PC-3 (cell line): Measurements from ENCODE around the gene PTPN1. TPM values are rescaled to one million over a fixed set of nuclear protein-coding genes. Genes with fewer than 3 reads are reported as not detected.

Experiments
- ATAC-seq: fragments of 200-7000 bp; cut with Tn5 transposase; 2 replicates; pipeline ENCODE4 v1.9.1; 2020; ENCODE audit warnings: mild to moderate bottlenecking, moderate library complexity
- BruUV-seq: library from RNA; stranded (reverse); fragments of 400-500 nt; replicated peaks from 2 replicates; lab custom pipeline; 2021; lab: Mats Ljungman, UMichigan
- CTCF ChIA-PET: fragments of 300-600 bp; sonication (Branson Sonifier 250); formaldehyde crosslinking; loops from one replicate; lab custom pipeline; 2022; ENCODE audit warnings: antibody characterized with exemption; lab: Charles Lee
- POLR2A ChIA-PET: fragments of 300-600 bp; sonication (Branson Sonifier 250); formaldehyde crosslinking; loops from one replicate; lab custom pipeline; 2022; ENCODE audit warnings: antibody characterized with exemption; ENCODE audit not compliant: unreplicated experiment; lab: Charles Lee
- DNase-seq: peaks from one replicate; pipeline ENCODE4 v3.0.0-alpha.2; 2015
- H2AFZ ChIP-seq: fragments of 300-600 bp; sonication (generic); 2 replicates; pipeline ENCODE4 v1.6.0; 2016; ENCODE audit warnings: antibody characterized with exemption, low read length
- H3F3A ChIP-seq: fragments of 300-600 bp; sonication (generic); one replicate; pipeline ENCODE4 v1.6.0; 2017; ENCODE audit warnings: antibody characterized with exemption, low read length, control low read depth, mild to moderate bottlenecking; ENCODE audit not compliant: unreplicated experiment
- H3K27ac ChIP-seq: fragments of 300-600 bp; sonication (generic); 2 replicates; pipeline ENCODE4 v1.5.1; 2016; ENCODE audit warnings: mild to moderate bottlenecking, low read length
- H3K27me3 ChIP-seq: fragments of 300-600 bp; sonication (generic); 2 replicates; pipeline ENCODE4 v1.6.1; 2016; ENCODE audit warnings: low read length, mixed read lengths
- H3K36me3 ChIP-seq: fragments of 300-600 bp; sonication (generic); 2 replicates; pipeline ENCODE4 v1.6.1; 2016; ENCODE audit warnings: low read depth, mixed run types, low read length, mixed read lengths
- H3K4me1 ChIP-seq: fragments of 300-600 bp; sonication (generic); 2 replicates; pipeline ENCODE4 v1.5.1; 2016; ENCODE audit warnings: low read length; ENCODE audit not compliant: insufficient read depth
- H3K4me2 ChIP-seq: fragments of 300-600 bp; sonication (generic); 2 replicates; pipeline ENCODE4 v1.6.0; 2016; ENCODE audit warnings: low read length
- H3K4me3 ChIP-seq: fragments of 300-600 bp; sonication (generic); 2 replicates; pipeline ENCODE4 v1.5.1; 2016; ENCODE audit warnings: mild to moderate bottlenecking, low read length, mixed read lengths
- H3K79me2 ChIP-seq: fragments of 300-600 bp; sonication (generic); 2 replicates; pipeline ENCODE4 v1.6.1; 2017; ENCODE audit warnings: low read length, mixed read lengths
- H3K9ac ChIP-seq: fragments of 300-600 bp; sonication (generic); 2 replicates; pipeline ENCODE4 v1.6.0; 2016; ENCODE audit warnings: mild to moderate bottlenecking, low read length
- H3K9me2 ChIP-seq: fragments of 300-600 bp; sonication (generic); replicated peaks from 2 replicates; pipeline ENCODE4 v1.6.1; 2016; ENCODE audit warnings: mixed run types, low read length, mixed read lengths
- H3K9me3 ChIP-seq: fragments of 300-600 bp; sonication (generic); 2 replicates; pipeline ENCODE4 v1.6.1; 2016; ENCODE audit warnings: low read length, mixed read lengths
- H4K20me1 ChIP-seq: fragments of 300-600 bp; sonication (generic); 2 replicates; pipeline ENCODE4 v1.6.1; 2016; ENCODE audit warnings: low read length, mixed read lengths
- EZH2 ChIP-seq: fragments of 300-600 bp; sonication (generic); IDR thresholded peaks from one replicate; pipeline ENCODE4 v1.6.1; 2017; ENCODE audit warnings: antibody characterized with exemption, mild to moderate bottlenecking, low read length; ENCODE audit not compliant: unreplicated experiment
- EZH2phosphoT487 ChIP-seq: fragments of 300-600 bp; sonication (generic); IDR thresholded peaks from 2 replicates; pipeline ENCODE4 v1.6.1; 2018; ENCODE audit warnings: mild to moderate bottlenecking, antibody characterized with exemption, low read length, borderline replicate concordance
- intact Hi-C: fragments of 100-400 bp; cut with micrococcal nuclease; formaldehyde crosslinking; loops from 2 replicates; pipeline ENCODE4 v1.9.0; 2023
- total RNA-seq: library from RNA; depleted of rRNA; stranded (reverse); fragments of >200 nt; gene quantifications from 2 replicates; pipeline ENCODE4 v1.2.3, GENCODE V29; 2014
- TF ChIP-seq, protein P1 (sequence below): fragments of 300-600 bp; sonication (generic); conservative IDR thresholded peaks from 2 replicates; pipeline ENCODE4 v1.5.1; 2017; ENCODE audit warnings: antibody characterized with exemption, low read depth, mild to moderate bottlenecking, low read length

The PTPN1 gene
- total RNA-seq, 1 experiment from 2014 or later: 47.7 TPM

DNA sequence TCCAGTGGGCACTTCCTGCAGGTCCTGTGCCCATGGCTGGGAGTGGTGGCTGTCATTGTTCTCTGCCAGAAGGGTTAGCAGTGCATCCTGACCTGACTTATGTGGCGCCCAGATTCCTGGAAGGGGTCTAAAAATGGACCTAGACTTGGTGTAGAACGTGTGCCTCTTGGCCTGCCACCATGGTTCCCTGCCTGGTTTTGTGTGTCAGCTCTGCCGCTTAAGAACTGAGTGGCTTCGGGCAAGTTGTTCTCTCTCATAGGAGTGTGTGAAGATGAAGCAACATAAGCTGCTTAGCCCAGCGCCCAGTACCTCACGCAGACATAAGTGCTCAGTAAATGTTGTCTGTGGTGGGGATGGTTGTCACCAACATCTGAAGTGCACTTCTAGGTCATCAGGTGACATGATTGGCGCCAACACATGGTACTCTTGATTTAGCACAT lies 52.1 kb downstream of the PTPN1 start:
- Histone ChIP-seq H3K4me3 (no peak overlapping the region), H3K27ac (peak overlapping the region; percentile 87), H3K36me3 (peaks cover 26% of the 10 kb centered on the region; the same call in 1 of the 2 replicates), H3K79me2 (peaks cover 37% of the 10 kb centered on the region), H3K9me2 (no peaks in the 10 kb centered on the region), H3K9ac (0 out of 2 replicates have a peak overlapping the region, but pooled peaks have one; percentile 7), H3F3A (peaks cover 7% of the 10 kb centered on the region), H3K27me3 (no peaks in the 10 kb centered on the region), H2AFZ (no peak overlapping the region), H3K4me2 (peak overlapping the region; percentile 62), H4K20me1 (no peaks in the 10 kb centered on the region), H3K9me3 (no peaks in the 10 kb centered on the region), H3K4me1 (peaks cover 41% of the 10 kb centered on the region)
- no peak for DNase-seq
- intact Hi-C loops: no loop called here
- CTCF ChIA-PET: interaction anchor here (0.7 kb wide), 1 partner anchor 41 kb away, joined by 3 read pairs; no protein-coding TSS in a partner anchor
- BruUV-seq: no TSS peak
- POLR2A ChIA-PET: no interaction called here
- no peak for ATAC-seq
- no peak for TF ChIP-seq EZH2
- no peak for TF ChIP-seq EZH2phosphoT487

DNA sequence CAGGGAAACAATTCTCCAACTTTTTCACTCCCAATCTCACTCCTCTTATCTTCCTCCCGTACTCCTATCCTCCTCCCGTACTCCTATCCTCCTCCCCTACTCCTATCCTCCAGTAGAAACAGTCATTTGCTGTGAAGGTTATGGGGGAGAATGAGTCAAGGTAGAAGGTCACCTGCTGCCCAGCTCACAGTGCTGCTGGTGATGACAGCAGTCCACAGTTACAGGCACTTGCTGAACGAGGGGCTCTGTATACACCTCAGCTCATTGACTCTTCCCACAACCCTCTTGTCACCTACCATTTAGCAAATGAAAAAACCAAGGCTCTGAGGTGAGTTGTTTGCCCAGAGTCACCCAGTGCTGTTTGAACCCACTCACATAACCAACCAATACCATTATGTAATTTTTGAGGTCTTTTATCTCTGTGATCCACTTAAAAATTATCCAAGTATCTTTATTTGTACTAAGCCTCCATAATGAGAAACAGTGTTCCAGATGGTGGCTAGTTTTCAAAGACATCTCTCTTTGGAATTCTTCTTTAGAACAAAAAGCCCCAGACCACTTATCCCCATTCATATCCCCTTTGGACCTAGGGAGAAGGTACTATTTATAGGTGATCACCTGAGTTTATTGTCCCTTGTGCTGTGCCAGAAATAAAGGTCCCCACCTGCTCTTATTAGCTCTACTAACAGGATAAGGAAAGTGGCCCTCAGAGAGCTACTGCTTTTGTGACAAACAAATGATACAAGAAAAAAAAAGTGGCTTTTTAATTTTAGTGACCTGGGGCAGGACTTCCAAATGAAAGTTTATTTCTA lies 53.2 kb downstream of the PTPN1 start:
- no peak overlapping the region for H3K9ac ChIP-seq
- DNase-seq: no peak
- H3K4me1 ChIP-seq: peaks cover 33% of the 10 kb centered on the region
- ChIA-PET POLR2A (no interaction called here), CTCF (no interaction called here)
- no peaks in the 10 kb centered on the region for H3K9me2 ChIP-seq
- no peak overlapping the region for H2AFZ ChIP-seq
- H3K36me3 ChIP-seq: peaks cover 35% of the 10 kb centered on the region; the same call in 1 of the 2 replicates
- peaks cover 7% of the 10 kb centered on the region for H3F3A ChIP-seq
- no TSS peak for BruUV-seq
- H3K4me3 ChIP-seq: no peak overlapping the region
- no peaks in the 10 kb centered on the region for H3K9me3 ChIP-seq
- ATAC-seq: no peak
- H3K79me2 ChIP-seq: peaks cover 29% of the 10 kb centered on the region
- H4K20me1 ChIP-seq: no peaks in the 10 kb centered on the region
- no peaks in the 10 kb centered on the region for H3K27me3 ChIP-seq
- no peak overlapping the region for H3K4me2 ChIP-seq
- no peak for TF ChIP-seq EZH2
- TF ChIP-seq, protein P1, sequence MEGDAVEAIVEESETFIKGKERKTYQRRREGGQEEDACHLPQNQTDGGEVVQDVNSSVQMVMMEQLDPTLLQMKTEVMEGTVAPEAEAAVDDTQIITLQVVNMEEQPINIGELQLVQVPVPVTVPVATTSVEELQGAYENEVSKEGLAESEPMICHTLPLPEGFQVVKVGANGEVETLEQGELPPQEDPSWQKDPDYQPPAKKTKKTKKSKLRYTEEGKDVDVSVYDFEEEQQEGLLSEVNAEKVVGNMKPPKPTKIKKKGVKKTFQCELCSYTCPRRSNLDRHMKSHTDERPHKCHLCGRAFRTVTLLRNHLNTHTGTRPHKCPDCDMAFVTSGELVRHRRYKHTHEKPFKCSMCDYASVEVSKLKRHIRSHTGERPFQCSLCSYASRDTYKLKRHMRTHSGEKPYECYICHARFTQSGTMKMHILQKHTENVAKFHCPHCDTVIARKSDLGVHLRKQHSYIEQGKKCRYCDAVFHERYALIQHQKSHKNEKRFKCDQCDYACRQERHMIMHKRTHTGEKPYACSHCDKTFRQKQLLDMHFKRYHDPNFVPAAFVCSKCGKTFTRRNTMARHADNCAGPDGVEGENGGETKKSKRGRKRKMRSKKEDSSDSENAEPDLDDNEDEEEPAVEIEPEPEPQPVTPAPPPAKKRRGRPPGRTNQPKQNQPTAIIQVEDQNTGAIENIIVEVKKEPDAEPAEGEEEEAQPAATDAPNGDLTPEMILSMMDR: no peak
- TF ChIP-seq EZH2phosphoT487: no peak
- intact Hi-C loops: no loop called here
- no peak overlapping the region for H3K27ac ChIP-seq

DNA sequence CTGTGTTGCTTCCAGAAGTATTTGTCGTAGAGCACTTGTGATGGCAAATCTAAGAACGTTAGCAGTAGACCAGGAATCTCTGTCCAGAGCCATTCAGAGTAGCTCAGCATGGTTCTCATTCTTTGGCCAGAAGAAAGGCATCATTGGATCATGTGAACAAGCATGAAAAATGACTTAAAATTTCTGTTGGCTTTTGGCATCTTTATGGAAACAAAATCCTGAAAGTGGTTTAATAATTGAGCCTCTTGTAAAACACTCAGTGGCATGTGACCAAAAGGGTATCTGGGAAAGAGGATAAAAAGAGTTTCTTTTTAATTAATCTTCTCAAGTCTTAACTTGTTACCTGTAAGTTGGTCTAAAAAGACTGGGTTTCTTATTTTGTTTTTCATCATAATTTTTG lies 55.2 kb downstream of the PTPN1 start:
- Histone ChIP-seq H3K9me2 (no peaks in the 10 kb centered on the region), H3K4me1 (peaks cover 18% of the 10 kb centered on the region), H2AFZ (no peak overlapping the region), H3K79me2 (peaks cover 14% of the 10 kb centered on the region), H3K4me2 (no peak overlapping the region), H3K36me3 (peaks cover 42% of the 10 kb centered on the region; the same call in 1 of the 2 replicates), H3K27me3 (no peaks in the 10 kb centered on the region), H3K9me3 (no peaks in the 10 kb centered on the region), H4K20me1 (no peaks in the 10 kb centered on the region), H3K4me3 (no peak overlapping the region), H3F3A (peaks cover 7% of the 10 kb centered on the region), H3K9ac (no peak overlapping the region), H3K27ac (no peak overlapping the region)
- intact Hi-C loops: no loop called here
- ChIA-PET POLR2A (no interaction called here), CTCF (no interaction called here)
- DNase-seq: no peak
- ATAC-seq: no peak
- TF ChIP-seq EZH2phosphoT487 (no peak), EZH2 (no peak)
- TF ChIP-seq, protein P1: no peak
- BruUV-seq: no TSS peak
